Hepatocyte (in vitro differentiated cells): ENCODE measurements around the gene IL2RA.

Experiments used
- EZH2 ChIP-seq: fragments of 200-600 bp; sonication (generic); IDR thresholded peaks from 2 replicates; pipeline ENCODE4 v1.6.1; 2016; ENCODE audit warnings: antibody characterized with exemption, mild to moderate bottlenecking, borderline replicate concordance
- EZH2phosphoT487 ChIP-seq: fragments of 200-600 bp; sonication (generic); IDR thresholded peaks from one replicate; pipeline ENCODE4 v1.6.1; 2018; ENCODE audit warnings: antibody characterized with exemption, mild to moderate bottlenecking, low read depth, moderate library complexity; ENCODE audit not compliant: unreplicated experiment, severe bottlenecking
- TF ChIP-seq, protein P1 (sequence below): fragments of 200-600 bp; sonication (generic); IDR thresholded peaks from 2 replicates; pipeline ENCODE4 v1.5.1; 2016; ENCODE audit warnings: antibody characterized with exemption, mild to moderate bottlenecking; ENCODE audit not compliant: poor library complexity

DNA sequence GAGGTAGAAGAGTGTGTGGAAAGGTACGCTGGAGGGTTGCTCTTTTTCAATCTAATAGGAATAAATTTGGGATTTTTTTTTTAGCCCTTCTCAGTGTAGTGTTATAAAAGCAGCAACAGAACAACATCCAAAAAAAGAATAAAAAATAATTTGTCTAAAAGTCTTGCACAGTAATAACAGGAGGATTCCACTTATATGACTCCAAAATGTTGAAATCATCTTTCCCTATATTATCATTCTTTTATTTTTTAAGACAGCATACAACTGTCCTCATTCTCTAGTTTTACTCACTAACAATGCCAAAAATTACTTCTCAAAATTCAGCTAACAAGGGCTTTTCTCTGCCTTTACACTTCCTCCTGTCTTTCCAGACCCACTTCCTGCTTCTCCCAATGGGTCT is 27.8 kb downstream of the IL2RA start:
- TF ChIP-seq, protein P1, sequence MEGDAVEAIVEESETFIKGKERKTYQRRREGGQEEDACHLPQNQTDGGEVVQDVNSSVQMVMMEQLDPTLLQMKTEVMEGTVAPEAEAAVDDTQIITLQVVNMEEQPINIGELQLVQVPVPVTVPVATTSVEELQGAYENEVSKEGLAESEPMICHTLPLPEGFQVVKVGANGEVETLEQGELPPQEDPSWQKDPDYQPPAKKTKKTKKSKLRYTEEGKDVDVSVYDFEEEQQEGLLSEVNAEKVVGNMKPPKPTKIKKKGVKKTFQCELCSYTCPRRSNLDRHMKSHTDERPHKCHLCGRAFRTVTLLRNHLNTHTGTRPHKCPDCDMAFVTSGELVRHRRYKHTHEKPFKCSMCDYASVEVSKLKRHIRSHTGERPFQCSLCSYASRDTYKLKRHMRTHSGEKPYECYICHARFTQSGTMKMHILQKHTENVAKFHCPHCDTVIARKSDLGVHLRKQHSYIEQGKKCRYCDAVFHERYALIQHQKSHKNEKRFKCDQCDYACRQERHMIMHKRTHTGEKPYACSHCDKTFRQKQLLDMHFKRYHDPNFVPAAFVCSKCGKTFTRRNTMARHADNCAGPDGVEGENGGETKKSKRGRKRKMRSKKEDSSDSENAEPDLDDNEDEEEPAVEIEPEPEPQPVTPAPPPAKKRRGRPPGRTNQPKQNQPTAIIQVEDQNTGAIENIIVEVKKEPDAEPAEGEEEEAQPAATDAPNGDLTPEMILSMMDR: no peak
- no peak for TF ChIP-seq EZH2
- TF ChIP-seq EZH2phosphoT487: no peak
